CD4-positive, alpha-beta T cell treated with Interleukin-4 for 4 hours (primary cell): ENCODE measurements around the gene DLG2.
"Not testable (repeated sequence)": the region's sequence is repeated elsewhere in the genome, so short reads cannot be mapped to it uniquely, and the experiment has no call there.

Source experiments
- DNase-seq: peaks from one replicate; pipeline ENCODE4 v3.0.0-alpha.2; 2020

DLG2 gene

GRCh38 chr11:83467837-83468236, 2159.3 kb downstream of the DLG2 start:
- no peak for DNase-seq

- no peak for DNase-seq
Observed at GRCh38 chr11:83464160-83464944, 2162.8 kb downstream of the DLG2 start.

GRCh38 chr11:83459798-83460197, 2167.3 kb downstream of the DLG2 start:
- DNase-seq: no peak

- DNase-seq: no peak
Observed at GRCh38 chr11:83456566-83456965, 2170.6 kb downstream of the DLG2 start.

DNA sequence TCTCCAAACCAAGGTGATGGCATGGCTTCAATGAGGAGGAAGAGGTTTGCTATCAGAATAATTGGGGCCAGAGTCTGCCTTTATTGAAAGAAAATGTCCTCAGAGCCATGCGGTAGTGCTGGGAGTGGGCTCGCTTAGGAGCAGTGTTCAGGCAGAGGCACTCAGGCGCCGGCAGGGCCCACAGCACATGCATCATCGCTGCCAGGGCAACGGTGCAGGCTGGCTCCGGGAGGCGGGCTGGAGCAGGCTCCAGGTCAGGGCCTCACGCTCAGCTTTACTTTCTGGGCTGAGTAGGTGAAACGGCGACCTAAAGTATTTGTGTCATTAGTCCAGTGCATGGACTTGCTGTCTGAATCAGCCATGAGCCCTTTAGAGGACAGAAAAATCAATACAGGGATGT, 2171.1 kb downstream of the DLG2 start:
- no peak for DNase-seq

GRCh38 chr11:83455356-83455755, 2171.8 kb downstream of the DLG2 start:
- DNase-seq: no peak

DNA sequence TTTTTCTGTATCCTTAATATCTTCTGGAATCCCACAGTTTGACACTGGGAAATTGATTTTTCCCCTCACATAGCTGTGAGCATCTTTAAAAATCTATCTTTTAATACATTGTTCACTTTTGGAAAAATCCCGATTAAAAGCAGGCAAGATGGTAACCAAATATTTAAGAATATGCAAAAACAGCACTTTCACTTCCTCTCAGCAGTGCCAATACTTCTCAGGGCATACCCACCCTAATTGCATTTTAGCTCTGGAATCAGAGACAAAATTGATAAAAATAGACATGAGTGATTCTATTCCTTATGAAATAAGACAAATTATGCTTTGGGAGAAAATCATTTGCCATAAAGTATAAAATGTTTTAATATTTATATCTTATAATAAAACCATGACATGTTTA, 2172.5 kb downstream of the DLG2 start:
- DNase-seq: no peak

GRCh38 chr11:83449338-83449913, 2177.7 kb downstream of the DLG2 start:
- no peak for DNase-seq

DNA sequence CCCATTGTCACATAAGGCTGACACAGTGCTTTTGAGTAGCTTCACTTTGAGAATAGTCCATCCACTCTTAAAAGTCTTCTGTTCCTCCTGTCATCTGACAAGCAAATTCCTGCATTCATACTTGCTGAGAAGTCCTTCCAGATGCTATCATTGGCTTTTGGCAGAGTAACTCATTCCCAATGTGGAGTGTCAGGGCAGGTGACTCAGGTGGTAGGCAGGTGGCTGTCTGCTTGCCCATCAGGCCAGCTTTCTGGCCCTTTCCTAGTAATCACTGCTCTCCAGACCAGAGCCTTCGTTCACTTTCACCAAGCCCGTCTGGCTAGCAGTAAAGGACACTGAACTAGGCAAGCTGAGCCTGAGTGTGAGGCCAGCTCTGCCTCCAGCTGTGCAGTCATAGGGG, 2178.5 kb downstream of the DLG2 start:
- no peak for DNase-seq

GRCh38 chr11:83443880-83444279, 2183.3 kb downstream of the DLG2 start:
- not testable (repeated sequence) for DNase-seq

GRCh38 chr11:83441601-83442000, 2185.5 kb downstream of the DLG2 start:
- DNase-seq: no peak

- DNase-seq: no peak
Observed at GRCh38 chr11:83441171-83441570, 2186.0 kb downstream of the DLG2 start.

DNA sequence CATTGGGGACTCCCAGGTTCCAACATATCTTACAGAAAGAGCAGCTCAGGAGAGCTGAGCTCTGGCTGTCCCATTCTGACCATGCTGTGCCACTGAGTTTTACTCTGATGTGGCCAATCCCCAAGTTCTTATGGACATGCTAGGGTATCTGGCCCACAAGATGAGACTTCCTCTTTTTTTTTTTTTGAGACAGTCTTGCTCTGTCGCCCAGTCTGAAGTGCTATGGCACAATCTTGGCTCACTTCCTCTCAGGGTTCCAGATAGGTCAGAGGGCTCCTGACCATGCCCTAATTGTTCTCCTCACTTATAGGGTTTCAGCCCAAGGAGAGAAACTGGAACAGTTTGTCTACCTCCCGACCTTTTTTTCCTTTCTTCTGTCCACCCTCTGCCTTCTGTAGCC, 2188.7 kb downstream of the DLG2 start:
- no peak for DNase-seq

DNA sequence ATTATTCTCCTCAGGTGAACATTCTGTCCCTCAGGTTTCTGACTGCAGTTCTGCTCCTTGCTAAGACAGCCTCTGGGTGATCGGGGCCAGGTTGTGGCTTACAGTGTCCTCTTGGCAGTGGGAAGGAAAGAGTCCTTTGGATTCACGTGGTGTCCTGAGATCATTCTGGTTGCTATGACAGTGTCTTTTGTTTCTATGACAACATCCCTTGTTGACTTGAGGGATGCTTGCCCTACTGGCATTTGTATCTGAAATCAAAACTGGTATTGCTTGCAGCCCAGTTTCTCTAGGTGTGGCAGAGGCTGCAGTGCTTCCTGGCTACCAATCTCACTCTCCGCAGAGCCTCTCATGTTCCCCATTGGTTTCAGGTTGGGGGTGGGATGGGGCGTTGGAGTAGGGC, 2189.2 kb downstream of the DLG2 start:
- no peak for DNase-seq

GRCh38 chr11:83436855-83437254, 2190.3 kb downstream of the DLG2 start:
- no peak for DNase-seq

DNA sequence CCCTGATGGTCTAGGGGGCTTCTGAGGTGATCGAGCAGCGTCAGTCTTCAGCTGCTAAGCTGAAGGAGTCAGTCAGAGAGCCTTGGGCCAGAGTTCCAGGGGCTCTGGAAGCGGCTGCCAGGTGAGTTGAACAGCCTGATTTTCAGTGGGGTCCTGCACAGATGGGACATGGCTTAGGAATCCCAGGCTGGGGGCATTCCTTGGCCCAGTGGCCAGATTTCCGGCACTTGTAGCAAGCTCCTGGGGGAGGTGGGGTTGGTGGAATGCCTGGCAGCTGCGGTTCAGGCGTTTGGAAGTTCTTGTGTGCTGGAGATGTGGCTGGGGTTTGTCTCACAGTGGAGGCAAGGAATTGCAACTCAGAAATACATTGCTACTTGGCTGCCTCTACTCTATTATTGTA, 2192.3 kb downstream of the DLG2 start:
- not testable (repeated sequence) for DNase-seq

- DNase-seq: no peak
Observed at GRCh38 chr11:83427943-83428342, 2199.2 kb downstream of the DLG2 start.

DNA sequence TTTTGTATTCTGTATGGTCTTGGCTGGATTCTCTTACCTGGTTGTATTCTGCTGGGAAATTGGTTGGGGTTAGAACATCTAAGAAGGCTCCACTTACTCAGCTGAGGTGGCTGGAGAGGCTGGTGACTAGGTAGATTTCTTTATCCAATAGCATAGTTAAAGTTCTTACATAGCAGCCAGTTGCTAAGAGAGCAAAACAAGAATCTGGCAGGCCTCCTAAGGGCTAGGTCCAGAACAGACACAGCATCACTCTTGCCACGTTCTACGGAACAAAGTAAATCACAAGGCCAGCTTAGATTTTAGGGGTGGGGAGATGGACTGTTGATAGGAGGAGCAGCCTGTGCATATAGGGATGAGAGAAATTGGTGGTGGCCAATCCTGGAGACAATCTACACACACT, 2199.6 kb downstream of the DLG2 start:
- no peak for DNase-seq

- no peak for DNase-seq
Observed at GRCh38 chr11:83425137-83425466, 2202.0 kb downstream of the DLG2 start.

DNA sequence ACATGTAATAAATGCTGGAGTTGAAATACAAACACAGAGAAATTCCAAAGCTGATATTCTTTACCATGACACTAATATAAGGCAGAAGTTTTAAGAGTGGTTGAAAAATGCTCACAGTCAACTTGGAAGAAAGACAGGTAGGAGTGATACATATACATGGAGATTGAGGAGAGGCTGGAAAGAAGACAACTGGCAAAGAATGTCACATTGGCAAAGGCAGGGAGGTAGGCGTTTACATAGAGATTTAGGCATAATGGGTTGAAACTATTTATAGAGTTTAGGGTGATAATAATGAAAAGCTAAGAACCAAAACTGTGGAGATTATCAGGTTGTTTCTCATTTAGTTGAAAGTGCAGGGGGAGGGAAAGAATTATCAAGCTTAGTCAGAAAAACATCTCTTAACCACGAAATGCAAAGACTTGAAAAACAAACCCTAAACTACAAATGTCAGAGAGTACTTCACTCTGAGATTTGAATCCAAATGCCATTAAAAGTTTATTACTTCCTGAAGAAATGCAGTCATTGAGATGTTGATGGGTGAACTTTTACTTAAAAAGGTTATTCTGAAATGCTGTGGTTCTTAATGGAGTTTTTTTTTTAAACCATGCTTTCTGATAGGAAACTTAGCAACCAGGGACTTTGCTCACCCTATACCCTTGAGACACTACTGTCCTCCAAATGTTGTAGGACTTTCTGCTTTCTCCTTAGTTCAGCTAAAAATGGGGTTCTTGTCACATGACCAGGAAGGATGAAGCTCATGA, 2202.6 kb downstream of the DLG2 start:
- no peak for DNase-seq

- not testable (repeated sequence) for DNase-seq
Observed at GRCh38 chr11:83422641-83423040, 2204.5 kb downstream of the DLG2 start.

DNA sequence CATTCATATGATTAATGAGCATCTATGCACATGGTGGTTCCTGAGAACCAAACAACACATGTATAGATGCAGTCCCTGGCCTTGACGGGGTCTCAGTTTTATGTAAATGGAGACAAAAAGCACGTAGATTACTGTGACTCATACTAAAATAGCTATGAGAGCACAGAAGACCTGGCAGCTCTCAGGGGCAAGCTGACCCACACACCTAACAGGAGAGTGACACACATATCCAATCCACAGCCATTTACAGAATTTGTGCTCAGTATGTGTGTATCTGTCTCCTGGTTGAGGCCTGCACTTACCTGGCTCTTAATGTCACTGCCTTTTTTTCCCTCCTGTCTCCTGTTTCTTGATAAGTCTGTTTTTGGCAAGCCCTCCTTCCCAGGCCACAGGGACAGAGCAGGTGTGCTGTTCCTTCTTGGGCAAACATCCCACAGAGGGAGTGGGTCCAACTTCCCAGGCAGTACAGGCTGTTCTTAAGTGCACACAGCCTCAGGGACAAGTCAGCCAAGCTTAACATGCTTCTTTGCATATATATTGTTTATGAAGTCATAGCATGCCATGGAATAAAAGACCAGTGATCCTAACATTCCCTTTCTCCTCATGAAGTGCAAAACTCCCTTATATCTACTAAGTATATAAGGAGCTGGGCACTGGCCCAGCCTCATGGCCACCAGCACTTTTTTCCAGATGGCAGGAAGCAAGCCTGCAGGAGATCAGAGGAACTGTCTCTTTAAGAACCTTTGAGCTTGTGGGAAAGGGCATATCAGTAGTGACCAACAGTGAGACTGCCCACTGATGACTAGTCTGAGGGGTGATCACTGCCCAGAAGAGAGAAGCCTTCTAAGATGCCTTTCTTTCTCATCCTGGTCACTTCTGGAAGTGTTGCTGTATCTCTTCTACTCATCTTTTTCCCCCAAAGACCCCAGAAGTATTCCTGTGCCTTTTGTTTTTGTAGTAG, 2216.3 kb downstream of the DLG2 start:
- no peak for DNase-seq

- no peak for DNase-seq
Observed at GRCh38 chr11:83409891-83410290, 2217.3 kb downstream of the DLG2 start.
